Stomach (tissue), 9 donors: ENCODE results near the gene FUCA2. TPM values are rescaled to one million over a fixed set of nuclear protein-coding genes. Genes with fewer than 3 reads are reported as not detected.

Experiments used
- DNase-seq, 2 donors: peaks; one replicate each; pipeline versions ENCODE4 v3.0.0 to v3.0.0-alpha.2; 2013 to 2019
- H3K27ac ChIP-seq, 5 donors: fragments of 200-600 bp in 4 of 5; sonication (generic) in 4 of 5; one replicate each; pipeline ENCODE4 v1.5.1; 2013 to 2019; ENCODE audit warnings: mild to moderate bottlenecking in 1 of 5, moderate library complexity in 1 of 5
- H3K27me3 ChIP-seq, 3 donors: fragments of 200-600 bp; sonication (generic); one replicate each; pipeline ENCODE4 v1.5.1; 2017 to 2019; ENCODE audit warnings: mixed run types in 1 of 3
- H3K36me3 ChIP-seq, 4 donors: fragments of 200-600 bp; sonication (generic); 1 replicate in 3 of 4; 2 replicates in 1 of 4; pipeline ENCODE4 v1.5.1; 2016 to 2019
- H3K4me1 ChIP-seq, 4 donors: fragments of 200-600 bp; sonication (generic); one replicate each; pipeline ENCODE4 v1.5.1; 2016 to 2019
- H3K4me3 ChIP-seq, 4 donors: fragments of 200-600 bp; sonication (generic) in 3 of 4; one replicate each; pipeline ENCODE4 v1.5.1; 2016 to 2019; ENCODE audit warnings: mild to moderate bottlenecking in 1 of 4
- H3K9me3 ChIP-seq, 4 donors: fragments of 200-600 bp; sonication (generic); one replicate each; pipeline ENCODE4 v1.5.1; 2016 to 2019
- CTCF ChIP-seq, 7 experiments: fragments of 450-650 bp in 4 of 7; fragments of 200-600 bp in 3 of 7; sonication (generic) in 3 of 7; IDR thresholded peaks; one replicate each; pipeline ENCODE4 v1.5.1; 2016 to 2019; ENCODE audit warnings: antibody characterized with exemption in 7 of 7, control low read depth in 2 of 7, mild to moderate bottlenecking in 1 of 7
- EP300 ChIP-seq: sonication (generic); formaldehyde crosslinking; IDR thresholded peaks from one replicate; pipeline ENCODE4 v1.6.1; 2017; ENCODE audit warnings: antibody characterized with exemption
- POLR2A ChIP-seq, 4 donors: fragments of 450-650 bp; IDR thresholded peaks; one replicate each; pipeline ENCODE4 v1.6.1; 2016; ENCODE audit warnings: antibody characterized with exemption in 4 of 4, control low read depth in 2 of 4, mild to moderate bottlenecking in 1 of 4, moderate library complexity in 1 of 4
- POLR2AphosphoS5 ChIP-seq, 3 donors: sonication (generic); formaldehyde crosslinking; IDR thresholded peaks; one replicate each; pipeline ENCODE4 v1.6.1; 2016; ENCODE audit warnings: antibody characterized with exemption in 3 of 3
- WGBS, 5 donors: extraction: QIAGEN DNeasy Blood & Tissue Kit in 3 of 5; methylation state at CpG; one replicate each; pipeline versions ENCODE4 v1.1.5 to v1.1.7; 2013 to 2018; 5-methylcytosine and 5-hydroxymethylcytosine counted together
- intact Hi-C: fragments of 100-400 bp; cut with DNase I; formaldehyde crosslinking; loops from one replicate; pipeline ENCODE4 v1.15.1; 2023; ENCODE audit warnings: low total_unique reads
- polyA plus RNA-seq, 3 donors: library from polyadenylated mRNA; stranded (reverse); fragments of 200-250 nt; gene quantifications; one replicate each; pipeline ENCODE4 v1.2.3, GENCODE V29; 2013
- total RNA-seq, 5 donors: library from RNA; depleted of rRNA; stranded (reverse); fragments of >200 nt; gene quantifications; one replicate each; pipeline versions ENCODE4 v1.1.0 to v1.2.3, GENCODE V29; 2014 to 2016
- donor health status: healthy with polysubstance abuse.
- donor health status: Bipolar disorder and iron deficiency.
- donor health status: healthy.

Gene FUCA2
- total and polyA plus RNA-seq, 8 donors = 12.9 to 53.8 (median 25.7) TPM

DNA sequence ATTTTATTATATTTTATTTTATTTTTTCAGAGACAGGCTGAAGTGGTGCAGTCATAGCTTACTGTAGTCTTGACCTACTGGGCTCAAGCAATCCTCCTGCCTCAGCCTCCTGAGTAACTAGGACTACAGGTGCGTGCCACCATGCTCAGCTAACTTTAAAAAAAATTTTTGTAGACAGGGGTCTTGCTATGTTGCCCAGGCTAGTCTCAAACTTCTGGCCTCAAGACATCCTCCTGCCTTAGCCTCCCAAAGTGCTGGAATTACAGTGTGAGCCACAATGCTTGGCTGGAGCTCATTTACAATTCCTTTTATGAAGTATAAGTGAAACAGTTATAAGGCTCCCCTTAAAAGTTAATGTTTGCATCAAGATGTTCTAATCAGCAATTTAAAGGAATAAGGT is 14.5 kb downstream of the FUCA2 start:
- WGBS, 5 donors = 94 to 100% (median 100%) methylated on average over 1 of the region's 1 CpG
- H3K9me3 ChIP-seq = no peaks in the 10 kb centered on the region
- intact Hi-C loops = no loop called here
- H3K4me3 ChIP-seq = no peak overlapping the region
- no peak overlapping the region for H3K27ac ChIP-seq
- DNase-seq = no peak
- H3K36me3 ChIP-seq = peaks cover 4 to 90% (median 84%) of the 10 kb centered on the region in 4 donors
- H3K27me3 ChIP-seq = no peaks in the 10 kb centered on the region
- no peak for TF ChIP-seq POLR2AphosphoS5 (IDR thresholded peaks at IDR 0.05)
- TF ChIP-seq EP300 = no peak
- TF ChIP-seq CTCF (IDR thresholded peaks at IDR 0.05) = no peak
- no peak for TF ChIP-seq POLR2A (IDR thresholded peaks at IDR 0.05)
- no peaks in the 10 kb centered on the region for H3K4me1 ChIP-seq

DNA sequence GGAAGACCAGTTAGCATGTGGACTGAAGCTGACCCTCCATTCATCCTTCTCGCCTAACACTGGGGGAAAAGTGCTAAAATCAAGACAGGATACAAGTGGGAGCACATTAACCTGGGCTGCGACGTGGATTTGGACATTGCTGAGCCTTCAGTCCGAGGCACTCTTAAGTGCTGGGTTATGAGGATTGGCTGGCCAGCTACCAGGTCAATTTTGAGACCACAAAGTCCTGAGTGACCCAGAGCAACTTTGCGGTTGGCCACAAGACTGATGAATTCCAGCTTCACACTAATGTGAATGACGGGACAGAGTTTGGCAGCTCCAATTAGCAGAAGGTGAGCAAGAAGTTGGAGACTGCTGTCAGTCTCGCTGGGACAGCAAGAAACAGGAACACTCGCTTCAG is 20.7 kb downstream of the FUCA2 start:
- TF ChIP-seq POLR2A (IDR thresholded peaks at IDR 0.05) (no peak), EP300 (no peak), CTCF (IDR thresholded peaks at IDR 0.05) (no peak), POLR2AphosphoS5 (IDR thresholded peaks at IDR 0.05) (no peak)
- 88 to 99% (median 97%) methylated on average over 8 of the region's 8 CpGs for WGBS, 5 donors

DNA sequence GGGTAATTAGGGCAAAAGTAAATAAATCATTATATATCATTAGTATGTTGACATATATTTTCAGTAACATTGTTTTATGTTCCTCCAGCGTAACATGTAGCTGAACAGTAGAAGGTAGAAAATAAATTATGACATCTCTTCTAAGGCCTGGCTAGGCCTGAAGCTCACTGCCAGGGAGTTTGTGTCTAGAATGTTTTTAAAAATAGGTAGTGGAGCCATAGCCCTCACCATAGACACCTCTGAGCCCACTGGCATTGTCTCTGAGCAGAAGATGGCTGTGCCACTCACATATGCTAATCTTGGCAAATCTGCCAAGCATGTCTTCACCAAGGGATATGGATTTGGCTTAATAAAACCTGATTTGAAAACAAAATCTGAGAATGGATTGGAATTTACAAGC is 21.3 kb downstream of the FUCA2 start:
- Histone ChIP-seq H3K4me1 (no peaks in the 10 kb centered on the region), H3K27ac (no peak overlapping the region), H3K27me3 (no peaks in the 10 kb centered on the region), H3K36me3 (peaks cover 0 to 42% (median 24%) of the 10 kb centered on the region in 4 donors), H3K4me3 (no peak overlapping the region), H3K9me3 (no peaks in the 10 kb centered on the region)
- TF ChIP-seq POLR2AphosphoS5 (IDR thresholded peaks at IDR 0.05) (no peak), CTCF (IDR thresholded peaks at IDR 0.05) (no peak), POLR2A (IDR thresholded peaks at IDR 0.05) (no peak), EP300 (no peak)
- intact Hi-C loops = no loop called here
- no peak for DNase-seq
- 92 to 100% (median 98%) methylated on average over 1 of the region's 1 CpG for WGBS, 5 donors

More for the DNA sequence above, 20.7 kb downstream of the FUCA2 start:
- no peak for DNase-seq
- Histone ChIP-seq H3K27ac (no peak overlapping the region), H3K9me3 (no peaks in the 10 kb centered on the region), H3K27me3 (no peaks in the 10 kb centered on the region), H3K4me1 (no peaks in the 10 kb centered on the region), H3K4me3 (no peak overlapping the region), H3K36me3 (peaks cover 0 to 43% (median 29%) of the 10 kb centered on the region in 4 donors)
- intact Hi-C loops = no loop called here

- DNase-seq = no peak
- H3K9me3 ChIP-seq = no peaks in the 10 kb centered on the region
- peaks cover 0 to 22% (median 5%) of the 10 kb centered on the region in 4 donors for H3K36me3 ChIP-seq
- no peak for TF ChIP-seq POLR2A (IDR thresholded peaks at IDR 0.05)
- no peak for TF ChIP-seq EP300
- TF ChIP-seq POLR2AphosphoS5 (IDR thresholded peaks at IDR 0.05) = no peak
- no peak for TF ChIP-seq CTCF (IDR thresholded peaks at IDR 0.05)
- no peak overlapping the region for H3K4me3 ChIP-seq
- H3K27me3 ChIP-seq = no peaks in the 10 kb centered on the region
- WGBS, 5 donors = 88 to 99% (median 91%) methylated on average over 3 of the region's 3 CpGs
- no peak overlapping the region for H3K27ac ChIP-seq
- intact Hi-C loops = no loop called here
- no peaks in the 10 kb centered on the region for H3K4me1 ChIP-seq
Measured at GRCh38 chr6:143486752-143487151, 24.8 kb downstream of the FUCA2 start.
